ENCODE measurements around the gene RMND5B.

- TF ChIP-seq POLR2A (IDR thresholded peaks at IDR 0.05) (peak; percentile 60), CTCF (IDR thresholded peaks at IDR 0.05) (no peak)
These were observed 22.9 kb downstream of the RMND5B start, which contains the start of gene NHP2 for GRCh38 chr5:178153530-178154340.
